ENCODE data around the gene MALRD1.
"Not testable (repeated sequence)": the region's sequence is repeated elsewhere in the genome, so short reads cannot be mapped to it uniquely, and the experiment has no call there.

MALRD1 gene

DNA sequence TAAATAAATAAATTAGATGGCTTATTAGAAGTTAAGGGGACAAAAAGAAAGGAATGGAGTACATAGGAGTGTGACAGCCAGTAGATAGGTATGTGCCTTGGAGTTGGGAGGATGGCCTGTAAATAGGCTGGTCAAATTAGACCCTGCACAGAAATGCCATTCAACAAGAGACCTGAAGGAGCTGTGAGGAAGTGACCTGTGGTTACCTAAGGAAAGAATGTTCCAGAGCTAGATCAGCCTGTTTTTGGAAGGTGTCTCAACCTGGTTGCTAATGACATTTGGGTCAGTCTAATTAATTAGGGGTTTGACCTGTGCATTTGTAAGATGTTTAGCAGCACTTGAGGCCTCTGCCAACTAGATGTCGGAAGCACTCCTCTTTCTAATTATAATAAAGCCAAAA is 452.4 kb downstream of the MALRD1 start:
- Histone ChIP-seq H3K36me3 (ENCODE audit: control insufficient read depth, insufficient read depth, low read length) (no peaks in the 10 kb centered on the region), H3K4me3 (ENCODE audit: extremely low read depth, insufficient read depth, low read length, poor library complexity, severe bottlenecking) (no peak overlapping the region)
- WGBS, 2 experiments (ENCODE audit: insufficient coverage in 2 of 2): no CpG with 5 or more reads among the region's 1 CpG

DNA sequence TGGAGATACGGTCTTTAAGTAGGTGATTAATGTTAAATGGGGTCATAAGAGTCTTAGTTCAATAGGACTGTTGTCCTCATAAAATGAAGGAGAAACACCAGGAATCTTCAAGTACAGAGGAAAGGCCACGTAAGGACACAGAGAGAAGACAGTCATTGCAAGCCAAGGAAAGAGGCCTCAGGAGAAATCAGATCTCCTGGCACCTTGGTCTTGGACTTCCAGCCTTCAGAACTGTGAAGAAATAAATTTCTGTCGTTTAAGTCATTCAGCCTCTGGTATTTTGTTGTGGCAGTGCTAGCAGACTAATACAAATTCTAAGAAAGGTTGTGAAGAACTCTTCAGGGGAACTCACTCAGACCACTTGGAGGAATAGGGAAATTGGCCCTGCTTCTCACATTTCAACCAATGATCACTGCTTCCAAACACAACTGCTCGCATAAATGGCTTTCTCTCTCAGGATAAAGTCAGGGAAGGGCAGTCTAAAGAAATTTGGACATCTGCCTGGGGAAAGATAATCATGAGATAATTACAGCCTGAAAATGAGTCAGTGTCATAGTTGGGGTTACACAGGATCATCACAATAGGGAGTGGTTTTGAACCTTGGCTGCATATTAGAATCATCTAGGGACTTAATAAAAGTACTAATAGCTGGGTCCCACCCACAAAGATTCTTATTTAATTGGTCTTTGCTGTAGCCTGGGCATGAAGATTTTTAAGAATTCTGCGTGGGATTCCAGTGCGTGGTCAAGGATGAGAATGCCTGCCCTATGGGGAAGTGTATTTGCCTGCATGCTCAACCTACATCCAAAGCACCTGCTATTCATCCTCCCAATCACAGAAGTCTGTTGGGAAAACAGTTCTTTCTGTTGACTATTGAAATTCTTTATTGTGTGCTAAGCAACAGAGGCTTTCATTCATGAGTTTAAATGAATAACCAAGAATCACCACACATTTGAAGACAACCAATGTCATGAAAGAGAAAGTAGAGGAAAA is 457.0 kb downstream of the MALRD1 start:
- Histone ChIP-seq H3K4me3 (ENCODE audit: extremely low read depth, insufficient read depth, low read length, poor library complexity, severe bottlenecking) (no peak overlapping the region), H3K27ac (ENCODE audit: low read depth, low read length, severe bottlenecking) (no peak overlapping the region), H3K36me3 (ENCODE audit: control insufficient read depth, insufficient read depth, low read length) (no peaks in the 10 kb centered on the region), H3K4me1 (ENCODE audit: control insufficient read depth, insufficient read depth, low read length, poor library complexity, severe bottlenecking) (no peaks in the 10 kb centered on the region), H3K9me3 (ENCODE audit: control insufficient read depth, low read length) (no peaks in the 10 kb centered on the region)
- WGBS, 2 experiments (ENCODE audit: insufficient coverage in 2 of 2): 84 to 87% methylated on average over 2 to 3 of the region's 6 CpGs

More for the DNA sequence above, 452.4 kb downstream of the MALRD1 start:
- no peaks in the 10 kb centered on the region for H3K9me3 ChIP-seq (ENCODE audit: control insufficient read depth, low read length)
- H3K27ac ChIP-seq (ENCODE audit: low read depth, low read length, severe bottlenecking): no peak overlapping the region
- H3K4me1 ChIP-seq (ENCODE audit: control insufficient read depth, insufficient read depth, low read length, poor library complexity, severe bottlenecking): no peaks in the 10 kb centered on the region

DNA sequence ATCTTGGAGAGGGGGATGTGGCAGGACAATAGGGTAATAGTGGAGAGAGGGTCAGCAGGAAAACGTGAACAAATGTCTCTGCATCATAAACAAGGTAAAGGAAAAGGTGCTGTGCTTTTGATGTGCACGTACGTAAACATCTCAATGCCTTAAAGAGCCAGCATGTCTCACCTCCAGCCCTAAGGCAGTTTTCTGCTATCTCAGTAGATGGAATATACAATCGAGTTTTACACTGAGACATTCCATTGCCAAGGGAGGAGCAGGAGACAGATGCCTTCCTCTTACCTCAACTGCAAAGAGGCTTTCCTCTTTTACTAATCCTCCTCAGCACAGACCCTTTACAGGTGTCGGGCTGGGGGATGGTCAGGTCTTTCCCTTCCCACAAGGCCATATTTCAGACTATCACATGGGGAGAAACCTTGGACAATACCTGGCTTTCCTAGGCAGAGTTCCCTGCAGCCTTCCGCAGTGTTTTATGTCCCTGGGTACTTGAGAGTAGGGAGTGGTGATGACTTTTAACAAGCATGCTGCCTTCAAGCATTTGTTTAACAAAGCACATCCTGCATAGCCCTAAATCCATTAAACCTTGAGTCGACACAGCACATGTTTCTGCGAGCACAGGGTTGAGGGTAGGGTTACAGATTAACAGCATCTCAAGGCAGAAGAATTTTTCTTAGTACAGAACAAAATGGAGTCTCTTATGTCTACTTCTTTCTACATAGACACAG is 461.6 kb downstream of the MALRD1 start:
- H3K4me1 ChIP-seq (ENCODE audit: control insufficient read depth, insufficient read depth, low read length, poor library complexity, severe bottlenecking); H3K9me3 ChIP-seq (ENCODE audit: control insufficient read depth, low read length); H3K27ac ChIP-seq (ENCODE audit: low read depth, low read length, severe bottlenecking); H3K4me3 ChIP-seq (ENCODE audit: extremely low read depth, insufficient read depth, low read length, poor library complexity, severe bottlenecking); H3K36me3 ChIP-seq (ENCODE audit: control insufficient read depth, insufficient read depth, low read length): not testable (repeated sequence)
- 71 to 100% methylated on average over 1 to 3 of the region's 8 CpGs for WGBS, 2 experiments (ENCODE audit: insufficient coverage in 2 of 2)

DNA sequence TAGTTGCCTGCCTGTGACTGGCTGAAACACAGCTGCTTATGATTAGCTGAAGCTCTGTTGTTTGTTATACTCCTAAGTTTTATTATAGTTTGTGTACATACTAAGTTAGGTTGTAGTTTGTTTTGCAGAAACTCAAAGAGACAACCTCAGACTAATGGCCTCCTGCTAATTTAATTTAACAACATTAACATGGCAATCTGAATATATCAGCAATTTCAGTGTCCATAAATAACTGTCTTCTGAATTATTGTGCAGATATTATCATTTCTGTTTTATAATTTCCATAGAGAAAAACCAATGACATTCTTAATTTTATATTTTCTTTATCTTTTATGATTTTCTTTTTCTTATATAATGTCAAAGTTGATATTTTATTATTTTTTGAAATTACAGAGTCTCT is 469.5 kb downstream of the MALRD1 start:
- Histone ChIP-seq H3K27ac (ENCODE audit: low read depth, low read length, severe bottlenecking) (no peak overlapping the region), H3K36me3 (ENCODE audit: control insufficient read depth, insufficient read depth, low read length) (no peaks in the 10 kb centered on the region), H3K4me3 (ENCODE audit: extremely low read depth, insufficient read depth, low read length, poor library complexity, severe bottlenecking) (no peak overlapping the region), H3K9me3 (ENCODE audit: control insufficient read depth, low read length) (peaks cover 9% of the 10 kb centered on the region), H3K4me1 (ENCODE audit: control insufficient read depth, insufficient read depth, low read length, poor library complexity, severe bottlenecking) (no peaks in the 10 kb centered on the region)

DNA sequence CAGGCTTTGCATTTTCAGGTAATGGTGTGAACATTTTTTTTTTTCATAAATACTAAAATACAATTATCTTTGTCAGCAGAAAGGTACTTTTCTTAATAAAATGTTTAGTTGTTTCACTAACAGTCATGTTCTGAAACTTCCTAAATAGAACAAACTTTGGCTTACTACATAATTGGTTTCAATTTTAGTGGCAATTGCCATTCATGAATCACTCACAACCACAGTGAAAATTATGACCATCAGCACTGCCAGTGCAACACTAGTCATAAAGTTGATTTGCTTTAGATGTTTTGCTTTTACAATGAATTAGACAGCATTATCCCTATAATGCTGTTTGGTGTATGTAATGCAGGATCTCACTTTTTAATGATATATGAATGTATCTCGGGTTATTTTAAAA is 470.0 kb downstream of the MALRD1 start:
- Histone ChIP-seq H3K4me3 (ENCODE audit: extremely low read depth, insufficient read depth, low read length, poor library complexity, severe bottlenecking) (no peak overlapping the region), H3K4me1 (ENCODE audit: control insufficient read depth, insufficient read depth, low read length, poor library complexity, severe bottlenecking) (no peaks in the 10 kb centered on the region), H3K27ac (ENCODE audit: low read depth, low read length, severe bottlenecking) (no peak overlapping the region), H3K9me3 (ENCODE audit: control insufficient read depth, low read length) (peaks cover 9% of the 10 kb centered on the region), H3K36me3 (ENCODE audit: control insufficient read depth, insufficient read depth, low read length) (no peaks in the 10 kb centered on the region)
- no CpG with 5 or more reads among the region's 1 CpG for WGBS, 2 experiments (ENCODE audit: insufficient coverage in 2 of 2)

DNA sequence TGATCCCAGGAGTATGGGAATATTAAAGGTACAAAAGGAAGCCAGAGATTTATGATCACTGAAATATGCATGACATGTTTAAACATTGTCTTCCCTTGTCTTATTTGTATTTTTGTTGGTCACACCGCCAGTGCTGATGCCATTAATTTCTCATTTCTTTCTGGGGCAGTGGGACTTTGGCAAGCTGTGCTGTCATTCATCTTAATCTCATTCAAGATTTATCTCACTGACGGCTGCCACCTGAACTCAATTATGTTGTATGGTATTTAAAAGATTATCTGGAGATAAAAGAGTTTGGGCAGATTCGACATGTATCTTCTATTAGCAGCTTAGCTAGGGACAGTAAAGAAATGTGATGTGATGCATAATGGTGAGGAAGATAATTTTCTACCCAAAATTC is 482.7 kb downstream of the MALRD1 start:
- H3K27ac ChIP-seq (ENCODE audit: low read depth, low read length, severe bottlenecking): no peak overlapping the region
- H3K4me3 ChIP-seq (ENCODE audit: extremely low read depth, insufficient read depth, low read length, poor library complexity, severe bottlenecking): no peak overlapping the region
- no peaks in the 10 kb centered on the region for H3K4me1 ChIP-seq (ENCODE audit: control insufficient read depth, insufficient read depth, low read length, poor library complexity, severe bottlenecking)
- no peaks in the 10 kb centered on the region for H3K36me3 ChIP-seq (ENCODE audit: control insufficient read depth, insufficient read depth, low read length)
- WGBS, 2 experiments (ENCODE audit: insufficient coverage in 2 of 2): 100% methylated on average over 1 of the region's 3 CpGs; no CpG with 5 or more reads in 1 of the 2 experiments
- no peaks in the 10 kb centered on the region for H3K9me3 ChIP-seq (ENCODE audit: control insufficient read depth, low read length)

DNA sequence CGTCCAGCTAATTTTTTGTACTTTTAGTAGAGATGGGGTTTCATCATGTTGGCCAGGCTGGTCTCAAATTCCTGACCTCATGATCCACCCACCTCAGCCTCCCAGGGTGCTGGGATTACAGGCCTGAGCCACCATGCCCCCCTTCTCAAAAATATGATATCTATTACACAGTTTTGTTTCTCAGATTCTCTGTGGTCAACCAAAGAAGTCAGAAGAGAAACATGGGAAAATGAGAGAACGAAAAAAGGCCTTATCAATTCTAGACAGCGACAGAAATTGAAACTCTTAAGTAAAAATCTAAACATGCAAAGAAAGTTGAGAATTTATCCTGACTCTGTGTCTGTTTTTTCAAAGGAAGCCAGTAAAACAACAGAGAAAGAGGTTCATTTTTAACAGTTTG is 483.8 kb downstream of the MALRD1 start:
- 93% methylated on average over 2 of the region's 3 CpGs; no CpG with 5 or more reads in 1 of the 2 experiments for WGBS, 2 experiments (ENCODE audit: insufficient coverage in 2 of 2)
- H3K4me3 ChIP-seq (ENCODE audit: extremely low read depth, insufficient read depth, low read length, poor library complexity, severe bottlenecking): no peak overlapping the region

DNA sequence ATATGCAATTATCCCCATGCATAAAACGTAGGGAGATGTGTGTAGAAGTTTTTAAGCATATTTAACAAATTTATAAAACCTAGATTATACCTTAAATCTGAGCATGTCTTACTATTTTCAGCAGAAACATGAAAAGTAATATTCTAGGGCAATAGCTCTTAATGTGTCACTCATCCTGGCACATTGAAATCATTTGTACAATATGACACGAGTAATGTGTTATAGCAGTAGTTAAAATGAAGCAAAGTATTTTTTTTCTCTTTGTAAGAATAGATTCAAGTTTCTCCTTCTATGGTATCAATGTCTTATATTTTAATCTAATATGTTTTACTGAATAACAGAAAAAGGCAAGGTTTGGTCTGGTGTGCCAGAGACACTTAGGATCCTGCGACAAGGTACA is 492.7 kb downstream of the MALRD1 start:
- H3K27ac ChIP-seq (ENCODE audit: low read depth, low read length, severe bottlenecking): no peak overlapping the region
- H3K9me3 ChIP-seq (ENCODE audit: control insufficient read depth, low read length): no peaks in the 10 kb centered on the region
- no CpG with 5 or more reads among the region's 3 CpGs for WGBS, 2 experiments (ENCODE audit: insufficient coverage in 2 of 2)
- H3K4me1 ChIP-seq (ENCODE audit: control insufficient read depth, insufficient read depth, low read length, poor library complexity, severe bottlenecking): no peaks in the 10 kb centered on the region
- no peaks in the 10 kb centered on the region for H3K36me3 ChIP-seq (ENCODE audit: control insufficient read depth, insufficient read depth, low read length)
- no peak overlapping the region for H3K4me3 ChIP-seq (ENCODE audit: extremely low read depth, insufficient read depth, low read length, poor library complexity, severe bottlenecking)

More for the DNA sequence above, 483.8 kb downstream of the MALRD1 start:
- H3K4me1 ChIP-seq (ENCODE audit: control insufficient read depth, insufficient read depth, low read length, poor library complexity, severe bottlenecking): no peaks in the 10 kb centered on the region
- H3K9me3 ChIP-seq (ENCODE audit: control insufficient read depth, low read length): no peaks in the 10 kb centered on the region
- no peaks in the 10 kb centered on the region for H3K36me3 ChIP-seq (ENCODE audit: control insufficient read depth, insufficient read depth, low read length)
- no peak overlapping the region for H3K27ac ChIP-seq (ENCODE audit: low read depth, low read length, severe bottlenecking)

DNA sequence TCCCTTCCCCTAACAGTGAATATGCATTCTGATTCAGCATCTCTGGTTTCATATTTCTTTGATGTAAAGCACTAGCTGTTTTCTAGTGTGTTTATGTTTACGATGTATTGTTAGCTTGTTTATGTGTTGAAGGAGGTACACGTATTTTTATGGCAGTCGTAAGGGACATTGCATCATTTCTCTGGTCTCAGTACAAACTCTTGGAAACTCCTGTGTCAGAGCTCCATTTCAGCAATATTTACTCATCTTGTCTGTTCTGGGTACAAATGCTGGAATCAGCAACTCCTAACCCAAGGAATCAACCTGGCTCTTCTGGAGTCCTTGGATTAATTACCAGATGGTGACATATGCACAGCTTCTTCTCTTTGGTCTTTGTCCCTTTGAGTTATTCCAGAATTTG is 497.6 kb downstream of the MALRD1 start:
- Histone ChIP-seq H3K4me1 (ENCODE audit: control insufficient read depth, insufficient read depth, low read length, poor library complexity, severe bottlenecking) (no peaks in the 10 kb centered on the region), H3K36me3 (ENCODE audit: control insufficient read depth, insufficient read depth, low read length) (no peaks in the 10 kb centered on the region), H3K9me3 (ENCODE audit: control insufficient read depth, low read length) (no peaks in the 10 kb centered on the region), H3K27ac (ENCODE audit: low read depth, low read length, severe bottlenecking) (no peak overlapping the region), H3K4me3 (ENCODE audit: extremely low read depth, insufficient read depth, low read length, poor library complexity, severe bottlenecking) (no peak overlapping the region)
- WGBS, 2 experiments (ENCODE audit: insufficient coverage in 2 of 2): 100% methylated on average over 2 of the region's 3 CpGs; no CpG with 5 or more reads in 1 of the 2 experiments

DNA sequence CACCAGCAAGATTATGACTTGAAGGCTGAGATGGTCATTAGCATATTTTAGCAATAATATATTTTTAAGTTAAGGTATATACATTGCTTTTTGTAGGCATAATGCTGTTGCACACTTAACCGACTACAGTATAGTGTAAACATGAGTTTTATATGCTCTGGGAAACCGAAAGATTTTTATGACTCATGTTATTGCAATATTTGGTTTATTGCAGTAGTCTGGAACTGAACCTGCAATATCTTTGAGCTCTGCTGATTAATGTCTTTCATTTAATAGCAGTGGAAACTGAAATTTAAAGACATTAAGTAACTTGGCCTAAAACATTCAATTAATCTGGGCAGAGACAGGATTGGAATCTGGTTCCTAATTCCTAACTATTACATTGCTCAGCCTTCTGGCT is 500.9 kb downstream of the MALRD1 start:
- H3K4me1 ChIP-seq (ENCODE audit: control insufficient read depth, insufficient read depth, low read length, poor library complexity, severe bottlenecking): no peaks in the 10 kb centered on the region
- no peak overlapping the region for H3K27ac ChIP-seq (ENCODE audit: low read depth, low read length, severe bottlenecking)
- H3K4me3 ChIP-seq (ENCODE audit: extremely low read depth, insufficient read depth, low read length, poor library complexity, severe bottlenecking): no peak overlapping the region
- no peaks in the 10 kb centered on the region for H3K36me3 ChIP-seq (ENCODE audit: control insufficient read depth, insufficient read depth, low read length)
- WGBS, 2 experiments (ENCODE audit: insufficient coverage in 2 of 2): 80 to 94% methylated on average over 1 to 2 of the region's 2 CpGs
- H3K9me3 ChIP-seq (ENCODE audit: control insufficient read depth, low read length): no peaks in the 10 kb centered on the region

DNA sequence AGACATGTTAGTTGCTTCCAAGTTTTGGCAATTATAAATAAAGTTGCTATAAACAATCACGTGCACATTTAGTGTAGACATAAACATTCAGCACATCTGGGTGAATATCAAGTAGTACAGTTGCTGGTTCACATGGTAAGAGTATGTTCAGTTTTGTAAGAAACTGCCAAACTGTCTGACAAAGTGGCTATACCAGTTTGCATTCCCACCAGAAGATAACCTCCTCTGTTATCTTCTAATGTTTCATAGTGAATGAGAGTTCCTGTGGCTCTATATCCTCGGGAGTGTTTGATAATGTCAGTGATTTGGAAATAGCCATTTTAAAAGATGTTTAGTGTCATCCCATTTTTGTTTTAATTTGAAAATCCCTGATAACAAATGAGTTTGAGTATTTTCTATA is 508.1 kb downstream of the MALRD1 start:
- WGBS, 2 experiments (ENCODE audit: insufficient coverage in 2 of 2): no CpG with 5 or more reads among the region's 2 CpGs
- Histone ChIP-seq H3K9me3 (ENCODE audit: control insufficient read depth, low read length) (no peaks in the 10 kb centered on the region), H3K4me1 (ENCODE audit: control insufficient read depth, insufficient read depth, low read length, poor library complexity, severe bottlenecking) (no peaks in the 10 kb centered on the region), H3K36me3 (ENCODE audit: control insufficient read depth, insufficient read depth, low read length) (no peaks in the 10 kb centered on the region), H3K4me3 (ENCODE audit: extremely low read depth, insufficient read depth, low read length, poor library complexity, severe bottlenecking) (no peak overlapping the region), H3K27ac (ENCODE audit: low read depth, low read length, severe bottlenecking) (no peak overlapping the region)

Measured in mesodermal cell (in vitro differentiated cells).